Measurements from ENCODE around the gene ME1.

ME1 gene

DNA sequence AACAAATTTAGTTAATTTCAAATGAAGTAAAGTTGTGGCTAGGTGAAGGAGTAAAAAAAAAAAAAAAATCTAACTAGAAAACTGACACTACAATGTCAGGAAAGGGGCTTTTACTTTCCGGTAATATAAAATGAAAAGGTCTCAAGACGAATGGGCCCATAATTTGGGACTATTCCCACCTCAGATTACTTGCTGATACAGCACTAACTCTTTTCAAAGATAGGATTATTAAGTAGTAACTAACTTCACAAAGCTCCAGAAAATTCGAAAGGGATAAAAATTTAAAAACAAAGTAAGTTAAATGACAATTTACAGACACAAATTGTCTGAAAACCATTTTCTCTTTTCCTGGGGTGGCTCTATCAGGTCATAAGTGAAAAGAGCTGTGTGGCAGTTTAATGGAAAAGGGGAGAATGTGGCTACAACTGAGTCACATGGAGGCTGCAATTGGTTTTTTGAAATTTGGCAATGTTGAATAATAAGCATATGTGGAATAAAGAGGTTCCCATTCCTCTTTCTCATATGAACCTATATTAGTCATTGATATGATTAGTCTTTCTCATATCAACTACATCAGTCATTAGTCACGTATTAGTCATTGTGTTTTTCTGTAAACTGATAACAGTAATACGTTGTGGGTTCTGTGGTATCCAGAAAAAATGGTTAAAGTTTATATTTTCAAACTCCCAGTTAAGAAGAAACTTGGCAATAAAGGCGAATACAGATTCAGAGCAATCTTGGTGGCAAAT is 159.7 kb downstream of the ME1 start:
- TF ChIP-seq RAD21 (IDR thresholded peaks at IDR 0.05; ENCODE audit: low read depth) (no peak), FOXM1 (IDR thresholded peaks at IDR 0.05; ENCODE audit: borderline replicate concordance, low read depth) (no peak), ZBTB7A (IDR thresholded peaks at IDR 0.05; ENCODE audit: low read depth) (no peak), MAX (IDR thresholded peaks at IDR 0.05) (no peak), NFIC (IDR thresholded peaks at IDR 0.05) (no peak), TEAD4 (IDR thresholded peaks at IDR 0.05) (no peak), CEBPB (IDR thresholded peaks at IDR 0.05) (no peak), TAF1 (IDR thresholded peaks at IDR 0.05; ENCODE audit: low read depth) (no peak), YY1 (IDR thresholded peaks at IDR 0.05; ENCODE audit: low read depth) (no peak), EP300 (IDR thresholded peaks at IDR 0.05; ENCODE audit: borderline replicate concordance) (no peak), CREB1 (IDR thresholded peaks at IDR 0.05; ENCODE audit: low read depth) (no peak), EGR1 (IDR thresholded peaks at IDR 0.05) (no peak), TCF12 (IDR thresholded peaks at IDR 0.05; ENCODE audit: low read depth) (no peak)
- TF ChIP-seq, protein P1, sequence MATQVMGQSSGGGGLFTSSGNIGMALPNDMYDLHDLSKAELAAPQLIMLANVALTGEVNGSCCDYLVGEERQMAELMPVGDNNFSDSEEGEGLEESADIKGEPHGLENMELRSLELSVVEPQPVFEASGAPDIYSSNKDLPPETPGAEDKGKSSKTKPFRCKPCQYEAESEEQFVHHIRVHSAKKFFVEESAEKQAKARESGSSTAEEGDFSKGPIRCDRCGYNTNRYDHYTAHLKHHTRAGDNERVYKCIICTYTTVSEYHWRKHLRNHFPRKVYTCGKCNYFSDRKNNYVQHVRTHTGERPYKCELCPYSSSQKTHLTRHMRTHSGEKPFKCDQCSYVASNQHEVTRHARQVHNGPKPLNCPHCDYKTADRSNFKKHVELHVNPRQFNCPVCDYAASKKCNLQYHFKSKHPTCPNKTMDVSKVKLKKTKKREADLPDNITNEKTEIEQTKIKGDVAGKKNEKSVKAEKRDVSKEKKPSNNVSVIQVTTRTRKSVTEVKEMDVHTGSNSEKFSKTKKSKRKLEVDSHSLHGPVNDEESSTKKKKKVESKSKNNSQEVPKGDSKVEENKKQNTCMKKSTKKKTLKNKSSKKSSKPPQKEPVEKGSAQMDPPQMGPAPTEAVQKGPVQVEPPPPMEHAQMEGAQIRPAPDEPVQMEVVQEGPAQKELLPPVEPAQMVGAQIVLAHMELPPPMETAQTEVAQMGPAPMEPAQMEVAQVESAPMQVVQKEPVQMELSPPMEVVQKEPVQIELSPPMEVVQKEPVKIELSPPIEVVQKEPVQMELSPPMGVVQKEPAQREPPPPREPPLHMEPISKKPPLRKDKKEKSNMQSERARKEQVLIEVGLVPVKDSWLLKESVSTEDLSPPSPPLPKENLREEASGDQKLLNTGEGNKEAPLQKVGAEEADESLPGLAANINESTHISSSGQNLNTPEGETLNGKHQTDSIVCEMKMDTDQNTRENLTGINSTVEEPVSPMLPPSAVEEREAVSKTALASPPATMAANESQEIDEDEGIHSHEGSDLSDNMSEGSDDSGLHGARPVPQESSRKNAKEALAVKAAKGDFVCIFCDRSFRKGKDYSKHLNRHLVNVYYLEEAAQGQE (IDR thresholded peaks at IDR 0.05; ENCODE audit: low read depth) = no peak
- TF ChIP-seq, protein P2, sequence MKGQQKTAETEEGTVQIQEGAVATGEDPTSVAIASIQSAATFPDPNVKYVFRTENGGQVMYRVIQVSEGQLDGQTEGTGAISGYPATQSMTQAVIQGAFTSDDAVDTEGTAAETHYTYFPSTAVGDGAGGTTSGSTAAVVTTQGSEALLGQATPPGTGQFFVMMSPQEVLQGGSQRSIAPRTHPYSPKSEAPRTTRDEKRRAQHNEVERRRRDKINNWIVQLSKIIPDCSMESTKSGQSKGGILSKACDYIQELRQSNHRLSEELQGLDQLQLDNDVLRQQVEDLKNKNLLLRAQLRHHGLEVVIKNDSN (IDR thresholded peaks at IDR 0.05) = no peak

GRCh38 chr6:83265384-83265783 is 165.5 kb downstream of the ME1 start:
- TF ChIP-seq FOXM1 (IDR thresholded peaks at IDR 0.05; ENCODE audit: borderline replicate concordance, low read depth) (no peak), MAX (IDR thresholded peaks at IDR 0.05) (no peak)
- TF ChIP-seq, protein P2 (IDR thresholded peaks at IDR 0.05) = no peak

DNA sequence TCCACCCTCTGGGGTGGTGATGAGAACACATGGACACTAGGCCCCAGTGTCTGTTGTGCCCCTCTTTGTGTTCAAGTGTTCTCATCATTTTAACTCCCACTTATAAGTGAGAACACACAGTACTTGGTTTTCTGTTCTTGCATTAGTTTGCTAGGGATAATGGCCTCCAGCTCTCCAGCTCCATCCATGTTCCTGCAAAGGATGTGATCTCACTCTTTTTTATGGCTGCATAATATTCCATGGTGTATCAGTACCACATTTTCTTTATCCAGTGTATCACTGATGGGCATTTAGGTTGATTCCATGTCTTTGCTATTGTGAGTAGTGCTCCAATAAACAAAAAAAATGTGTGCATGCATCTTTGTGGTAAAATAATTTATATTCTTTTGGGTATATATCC is 170.3 kb downstream of the ME1 start:
- no peak for TF ChIP-seq EGR1 (IDR thresholded peaks at IDR 0.05)
- TF ChIP-seq ZBTB7A (IDR thresholded peaks at IDR 0.05; ENCODE audit: low read depth) = no peak
- TF ChIP-seq FOXM1 (IDR thresholded peaks at IDR 0.05; ENCODE audit: borderline replicate concordance, low read depth) = no peak
- no peak for TF ChIP-seq TCF12 (IDR thresholded peaks at IDR 0.05; ENCODE audit: low read depth)
- no peak for TF ChIP-seq TEAD4 (IDR thresholded peaks at IDR 0.05)
- TF ChIP-seq, protein P2 (IDR thresholded peaks at IDR 0.05) = no peak
- no peak for TF ChIP-seq EP300 (IDR thresholded peaks at IDR 0.05; ENCODE audit: borderline replicate concordance)
- TF ChIP-seq MAX (IDR thresholded peaks at IDR 0.05) = no peak
- TF ChIP-seq, protein P1 (IDR thresholded peaks at IDR 0.05; ENCODE audit: low read depth) = no peak
- TF ChIP-seq CEBPB (IDR thresholded peaks at IDR 0.05) = no peak
- no peak for TF ChIP-seq YY1 (IDR thresholded peaks at IDR 0.05; ENCODE audit: low read depth)

DNA sequence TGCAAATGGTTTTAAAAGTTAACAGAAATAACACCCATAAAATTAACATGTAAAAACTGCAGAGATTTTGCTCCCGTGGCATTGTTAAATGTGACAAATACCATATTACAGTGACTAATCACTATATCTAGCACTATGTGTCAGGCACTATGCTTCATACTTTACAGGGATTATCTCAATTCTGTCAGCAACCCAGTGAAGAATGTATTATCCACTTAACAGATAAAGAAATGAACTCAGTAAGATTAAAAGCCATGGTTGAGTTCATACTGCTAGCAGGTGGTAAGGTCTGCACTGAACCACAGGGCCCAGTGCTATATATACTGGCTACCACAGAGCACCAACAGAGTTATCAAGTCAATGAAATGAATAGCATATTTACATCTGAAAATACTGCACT is 172.3 kb downstream of the ME1 start:
- TF ChIP-seq TCF12 (IDR thresholded peaks at IDR 0.05; ENCODE audit: low read depth) (no peak), EP300 (IDR thresholded peaks at IDR 0.05; ENCODE audit: borderline replicate concordance) (no peak)

DNA sequence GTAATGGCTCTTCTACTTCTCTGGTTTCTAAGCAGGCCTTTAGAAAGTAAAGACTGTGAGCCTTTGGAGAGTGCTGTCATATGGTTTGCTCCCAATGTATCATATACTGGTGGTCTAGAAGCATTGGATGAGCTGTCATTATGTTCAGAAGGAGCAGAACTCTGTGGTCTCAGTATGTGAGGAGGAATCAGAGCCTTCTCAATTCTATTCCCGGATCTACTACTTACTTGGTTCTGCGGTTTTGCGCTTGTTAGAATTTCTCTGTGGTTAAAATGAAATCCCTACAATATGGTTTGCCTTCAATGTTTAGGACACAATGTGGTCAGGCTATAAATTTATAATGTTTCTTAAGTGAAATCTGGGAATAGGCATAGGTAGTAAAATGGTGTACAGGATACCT is 173.1 kb downstream of the ME1 start:
- TF ChIP-seq NFIC (IDR thresholded peaks at IDR 0.05) = no peak

- TF ChIP-seq FOXM1 (IDR thresholded peaks at IDR 0.05; ENCODE audit: borderline replicate concordance, low read depth) (no peak), CREB1 (IDR thresholded peaks at IDR 0.05; ENCODE audit: low read depth) (no peak), CEBPB (IDR thresholded peaks at IDR 0.05) (no peak), YY1 (IDR thresholded peaks at IDR 0.05; ENCODE audit: low read depth) (no peak), TEAD4 (IDR thresholded peaks at IDR 0.05) (no peak), TAF1 (IDR thresholded peaks at IDR 0.05; ENCODE audit: low read depth) (no peak), EGR1 (IDR thresholded peaks at IDR 0.05) (no peak), TCF12 (IDR thresholded peaks at IDR 0.05; ENCODE audit: low read depth) (no peak), MAX (IDR thresholded peaks at IDR 0.05) (no peak), NFIC (IDR thresholded peaks at IDR 0.05) (no peak), ZBTB7A (IDR thresholded peaks at IDR 0.05; ENCODE audit: low read depth) (no peak)
- TF ChIP-seq, protein P2 (IDR thresholded peaks at IDR 0.05) = no peak
- TF ChIP-seq, protein P1 (IDR thresholded peaks at IDR 0.05; ENCODE audit: low read depth) = no peak
These were observed 178.1 kb downstream of the ME1 start for GRCh38 chr6:83252719-83253118.
